ENCODE results near the gene TGFBRAP1.
A peak's percentile ranks its signal among the peaks of the same experiment; 100 is the strongest.

Gene TGFBRAP1

DNA sequence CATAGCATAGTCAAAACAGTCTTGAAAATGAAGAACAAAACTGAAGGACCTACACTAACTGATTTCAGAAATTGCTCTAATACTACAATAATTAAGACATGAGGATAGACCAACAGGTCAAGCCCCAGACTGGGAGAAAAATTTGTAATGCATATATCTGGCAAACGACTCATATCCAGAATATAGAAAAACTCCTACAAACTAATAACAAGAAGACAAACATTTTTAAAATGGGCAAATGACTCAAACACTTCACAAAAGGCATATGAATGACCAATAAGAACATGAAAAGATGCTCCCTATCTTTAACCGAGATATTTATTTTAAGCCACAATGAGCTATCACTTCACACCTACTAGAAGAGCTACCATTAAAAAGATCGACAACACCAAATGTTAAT is 14.2 kb downstream of the TGFBRAP1 start:
- DNase-seq (ENCODE audit: low spot score) = no peak

DNA sequence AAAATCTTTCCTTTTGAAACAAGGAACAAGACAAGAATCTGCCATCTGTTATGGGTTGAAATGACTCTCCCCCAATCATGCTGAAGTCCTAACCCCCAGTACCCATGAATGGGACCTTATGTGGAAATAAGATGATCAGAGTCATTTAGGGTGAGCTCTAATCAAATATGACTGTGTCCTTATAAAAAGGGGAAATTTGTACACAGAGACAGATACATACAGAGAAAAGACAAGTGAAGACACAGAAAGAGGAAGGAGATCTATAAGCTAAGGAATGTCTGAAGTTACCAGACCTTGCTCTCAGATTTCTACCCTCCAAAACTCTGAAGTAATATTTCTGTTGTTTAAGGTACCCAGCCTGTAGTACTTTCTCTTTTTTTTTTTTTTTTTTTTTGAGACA is 15.7 kb downstream of the TGFBRAP1 start:
- no peak for DNase-seq (ENCODE audit: low spot score)

DNA sequence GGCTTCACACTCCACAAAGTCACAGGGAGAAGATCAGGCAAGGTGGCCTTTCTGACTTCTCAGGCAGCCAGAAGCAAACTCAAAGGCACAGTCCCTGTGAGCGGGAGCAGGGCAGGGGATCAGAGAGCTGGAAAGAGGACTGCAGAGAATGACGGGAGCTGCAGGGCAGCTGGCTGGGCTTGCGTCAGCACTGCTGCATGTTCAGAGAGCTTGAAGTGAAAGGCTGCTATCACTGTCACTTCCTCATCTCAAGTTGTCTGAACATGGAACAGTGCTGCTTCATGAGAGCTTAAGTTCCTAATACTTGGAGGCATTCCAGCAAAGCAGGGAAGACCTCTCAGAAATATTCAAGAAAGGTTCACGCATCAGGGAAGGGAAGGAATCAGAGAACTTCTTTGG is 20.4 kb downstream of the TGFBRAP1 start:
- DNase-seq (ENCODE audit: low spot score) = no peak

DNA sequence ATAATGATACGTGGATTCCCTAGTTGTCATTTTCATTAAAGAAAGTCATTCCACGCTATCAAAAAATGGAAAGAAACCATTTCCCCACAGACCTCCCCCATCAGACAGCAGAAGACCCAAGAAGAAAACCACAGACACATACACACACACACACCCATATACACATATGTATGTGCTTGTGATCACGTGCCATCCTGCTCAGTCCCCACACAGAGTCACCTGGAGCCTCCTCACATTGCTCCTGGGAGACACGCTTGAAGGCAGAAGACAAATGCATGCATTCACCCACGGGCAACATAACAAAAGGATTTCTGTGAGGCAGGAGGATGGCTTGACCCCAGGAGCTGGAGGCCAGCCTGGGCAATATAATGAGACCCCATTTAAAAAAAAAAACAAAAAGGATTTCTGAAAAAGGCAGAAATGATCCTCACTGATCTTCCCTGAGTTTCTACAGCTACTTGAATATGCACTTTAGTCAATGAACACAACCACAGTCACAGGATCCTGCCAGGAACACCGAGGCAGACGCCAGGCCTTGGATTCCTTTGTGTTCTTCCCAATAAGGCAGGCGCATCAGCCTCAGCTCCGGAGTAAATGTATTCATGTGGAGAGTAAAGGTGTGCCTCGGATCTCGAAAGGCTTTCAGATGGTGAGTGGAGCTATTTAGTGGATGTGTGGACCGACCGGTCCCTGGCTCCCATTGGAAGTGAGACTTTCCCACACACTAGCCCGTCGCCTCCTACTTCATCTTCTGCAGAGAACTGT is 21.0 kb downstream of the TGFBRAP1 start:
- no peak for DNase-seq (ENCODE audit: low spot score)

DNA sequence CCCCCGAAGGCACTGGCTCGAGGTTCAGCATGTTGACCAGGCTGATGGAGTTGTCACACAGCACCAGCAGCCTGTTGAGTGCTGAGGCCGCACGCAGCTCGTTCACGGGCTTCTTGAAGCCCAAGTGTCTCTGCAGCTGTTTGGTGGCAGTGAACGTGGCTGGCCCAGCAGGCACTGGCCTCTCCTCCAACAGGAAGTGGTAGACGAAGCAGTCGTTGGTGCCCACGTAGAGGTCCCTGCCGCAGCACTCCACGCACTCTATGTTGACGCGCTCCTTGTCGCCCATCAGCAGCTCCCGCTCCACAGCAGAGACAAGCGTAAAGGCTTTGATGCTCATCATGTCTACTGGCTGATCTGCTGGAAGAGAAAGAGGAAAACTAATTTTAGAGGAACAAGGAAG is 21.6 kb downstream of the TGFBRAP1 start:
- no peak for DNase-seq (ENCODE audit: low spot score)

DNA sequence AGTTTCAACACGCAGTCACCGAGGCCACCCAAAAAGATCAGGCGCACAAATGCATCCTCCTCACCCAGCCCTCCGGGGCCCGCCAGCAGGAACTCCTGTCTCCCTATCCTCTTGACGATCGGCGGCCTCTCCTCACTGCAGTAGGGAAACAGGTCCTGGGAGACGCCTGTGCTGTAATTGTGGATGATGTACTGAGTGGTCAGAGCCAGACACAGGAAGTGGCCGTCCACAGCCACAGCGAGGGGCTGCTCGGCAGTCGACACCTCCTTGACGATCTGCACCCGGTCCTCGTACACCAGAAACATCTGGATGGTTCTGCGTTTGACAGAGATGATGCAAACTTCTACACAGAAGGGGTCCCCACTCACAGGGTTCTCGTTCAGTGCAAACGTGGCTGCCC is 22.0 kb downstream of the TGFBRAP1 start:
- no peak for DNase-seq (ENCODE audit: low spot score)

DNA sequence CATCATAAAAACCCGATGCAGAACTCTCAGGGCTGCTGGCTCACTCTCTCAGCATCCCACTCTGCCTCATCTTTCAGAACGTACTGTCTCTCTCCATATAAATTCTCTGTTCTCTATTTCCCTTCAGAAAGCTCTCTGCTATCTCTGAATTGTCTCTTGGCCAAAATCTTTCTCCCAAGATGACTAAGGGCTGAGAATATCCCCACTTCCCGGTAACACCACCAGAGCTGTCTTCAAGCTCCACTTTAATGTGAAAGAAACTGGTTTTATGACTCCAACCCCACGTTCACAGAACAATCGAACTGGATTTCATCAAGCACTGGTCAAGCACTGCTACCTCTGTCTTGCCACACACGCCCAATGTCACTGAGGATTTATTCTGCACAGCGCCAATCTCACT is 22.4 kb downstream of the TGFBRAP1 start:
- no peak for DNase-seq (ENCODE audit: low spot score)

DNA sequence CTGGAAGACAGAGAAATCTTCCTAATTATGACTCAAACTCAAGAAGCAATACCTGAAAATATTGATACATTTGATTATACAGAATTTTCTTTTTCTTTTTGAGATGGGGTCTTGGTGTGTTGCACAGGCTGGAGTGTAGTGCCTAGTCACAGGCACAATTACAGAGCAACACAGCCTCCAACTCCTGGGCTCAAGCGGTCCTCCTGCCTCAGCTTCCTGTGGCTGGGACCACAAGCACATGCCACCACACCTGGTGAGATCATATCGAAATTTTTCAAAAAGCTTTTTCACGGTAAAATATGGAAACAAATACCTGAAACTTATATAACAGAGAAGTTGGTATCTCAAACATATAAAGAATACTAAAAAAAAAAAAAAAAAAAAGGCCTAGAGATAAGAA is 27.9 kb downstream of the TGFBRAP1 start:
- no peak for DNase-seq (ENCODE audit: low spot score)

DNA sequence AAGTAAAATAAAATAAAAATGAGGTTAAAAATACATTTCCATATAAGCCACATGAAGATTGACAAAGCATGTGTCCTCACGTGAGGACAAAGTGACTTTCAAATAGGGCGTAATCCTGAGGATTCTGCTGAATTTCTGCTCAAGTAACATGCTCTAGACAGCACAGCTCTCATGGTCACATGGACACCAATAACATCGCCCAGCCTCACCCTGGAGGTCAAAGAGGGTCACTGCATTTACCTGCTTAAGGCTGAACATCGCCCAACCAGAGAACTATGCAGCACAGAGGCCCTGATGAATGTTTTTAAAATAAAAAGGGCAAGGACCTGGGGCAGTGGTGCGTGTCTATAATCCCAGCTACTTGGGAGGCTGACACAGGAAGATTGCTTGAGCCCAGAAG is 30.2 kb downstream of the TGFBRAP1 start:
- no peak for DNase-seq (ENCODE audit: low spot score)

DNA sequence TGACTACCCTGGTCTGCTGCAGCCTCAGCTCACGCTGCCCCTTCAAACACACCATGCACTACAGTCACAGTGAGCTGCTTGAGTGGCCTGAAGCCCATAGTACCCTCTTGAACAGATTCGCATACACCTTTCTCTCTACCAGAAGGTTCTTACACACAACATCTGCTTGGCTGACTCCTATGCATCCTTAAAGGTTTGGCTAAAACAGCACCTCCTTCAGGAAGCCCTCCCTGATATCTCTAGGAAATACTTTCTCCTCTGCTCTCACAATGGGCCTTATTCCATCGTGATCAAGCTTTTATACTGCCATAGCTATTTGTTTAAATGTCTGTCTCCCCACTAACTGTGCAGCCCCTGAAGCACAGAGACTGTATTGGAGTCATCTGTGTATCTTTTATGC is 31.5 kb downstream of the TGFBRAP1 start:
- DNase-seq (ENCODE audit: low spot score) = no peak

DNA sequence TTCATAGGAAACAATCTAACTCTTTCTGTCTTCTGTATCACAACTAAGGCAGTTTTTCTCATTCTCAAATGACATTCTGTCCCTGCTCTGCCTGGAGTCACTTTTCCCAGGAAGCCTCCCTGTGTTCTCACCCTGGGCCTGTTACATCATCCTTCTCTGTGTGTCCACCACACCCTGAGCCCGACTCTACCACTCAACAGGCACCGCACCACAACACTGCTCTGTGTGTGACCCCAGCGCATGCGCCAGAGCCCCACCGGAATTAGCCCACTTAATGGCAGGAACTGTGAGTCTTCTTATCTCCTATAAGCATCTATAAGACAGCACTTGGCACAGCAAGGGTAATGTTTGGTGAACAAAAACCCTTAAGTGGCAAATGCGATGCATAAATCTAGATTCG is 32.3 kb downstream of the TGFBRAP1 start:
- DNase-seq (ENCODE audit: low spot score) = no peak

DNA sequence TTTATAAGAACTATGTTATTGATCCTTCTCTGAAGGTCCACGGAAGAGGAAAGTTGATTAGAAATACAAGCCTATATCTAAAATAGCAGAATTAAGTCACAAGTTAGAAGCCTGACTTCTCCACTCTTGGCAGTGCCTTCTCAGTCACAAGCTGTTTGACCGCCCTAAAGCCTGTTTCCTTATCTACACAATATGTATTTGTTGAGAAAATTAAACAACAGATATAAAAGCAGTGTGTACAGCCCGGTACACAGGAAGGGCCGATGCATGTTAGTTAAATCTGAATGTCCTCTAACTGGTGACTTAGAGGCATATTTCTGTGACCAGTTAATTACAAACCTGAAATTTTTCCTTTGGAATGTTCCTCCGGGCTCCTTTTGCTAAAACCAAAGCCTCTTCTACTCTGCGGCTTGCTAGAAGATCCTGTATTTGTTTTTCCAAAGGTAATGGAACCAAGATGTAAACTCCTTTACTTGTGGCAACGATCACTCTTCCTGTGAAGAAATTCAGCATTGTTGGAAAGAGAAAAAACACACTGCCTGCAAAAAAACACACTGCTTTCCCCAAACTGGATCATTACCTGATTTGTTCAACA is 33.4 kb downstream of the TGFBRAP1 start:
- no peak for DNase-seq (ENCODE audit: low spot score)

DNA sequence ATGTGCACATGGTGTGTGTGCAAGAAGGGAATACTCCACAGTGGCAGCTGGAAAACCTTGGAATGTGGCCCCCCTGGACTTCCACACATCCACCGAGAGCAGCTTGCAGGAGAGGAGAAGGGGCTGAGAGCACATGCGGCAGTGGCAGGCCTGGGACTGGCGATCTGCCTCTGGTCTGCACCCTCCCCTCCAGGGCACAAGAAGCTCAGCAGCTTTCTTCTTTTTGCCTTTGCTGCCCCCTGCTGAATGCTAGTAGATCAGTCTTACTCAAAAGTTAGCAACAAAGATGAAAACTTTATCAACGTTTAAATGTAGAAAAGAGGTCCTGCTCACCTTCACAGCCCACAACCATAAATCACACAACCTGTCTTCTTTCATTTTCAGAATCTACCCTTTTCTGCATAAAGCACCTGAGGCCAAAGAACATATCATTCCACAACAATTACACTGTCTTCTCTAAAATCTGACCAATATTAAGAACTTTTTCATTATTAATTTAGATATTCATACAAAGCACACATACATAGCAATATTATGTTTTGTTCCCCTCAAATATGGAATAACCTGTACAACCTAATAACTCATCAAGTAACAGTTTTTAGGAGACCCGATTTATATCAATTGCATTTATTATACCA is 34.6 kb downstream of the TGFBRAP1 start:
- peak; percentile 47 for DNase-seq (ENCODE audit: low spot score)

DNA sequence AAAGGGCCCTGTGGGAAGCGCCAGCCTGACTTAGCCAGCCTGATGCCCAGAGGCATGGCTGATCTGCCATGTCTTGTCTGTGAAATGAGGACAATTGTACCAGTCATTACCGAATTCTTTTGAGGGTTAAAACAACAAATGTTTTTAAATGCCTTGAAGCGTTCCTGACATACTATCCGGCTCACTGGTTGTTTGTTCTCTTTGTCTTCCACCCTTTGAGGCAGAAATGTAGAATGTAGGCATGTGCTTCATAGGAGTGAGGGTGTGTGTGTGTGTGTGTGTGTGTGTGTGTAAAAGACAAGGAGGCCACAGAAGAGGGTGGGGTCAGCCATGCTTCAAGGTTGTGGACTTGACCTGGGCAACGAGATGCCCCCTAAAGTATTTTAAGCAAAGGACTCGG is 35.5 kb downstream of the TGFBRAP1 start:
- DNase-seq (ENCODE audit: low spot score) = no peak

DNA sequence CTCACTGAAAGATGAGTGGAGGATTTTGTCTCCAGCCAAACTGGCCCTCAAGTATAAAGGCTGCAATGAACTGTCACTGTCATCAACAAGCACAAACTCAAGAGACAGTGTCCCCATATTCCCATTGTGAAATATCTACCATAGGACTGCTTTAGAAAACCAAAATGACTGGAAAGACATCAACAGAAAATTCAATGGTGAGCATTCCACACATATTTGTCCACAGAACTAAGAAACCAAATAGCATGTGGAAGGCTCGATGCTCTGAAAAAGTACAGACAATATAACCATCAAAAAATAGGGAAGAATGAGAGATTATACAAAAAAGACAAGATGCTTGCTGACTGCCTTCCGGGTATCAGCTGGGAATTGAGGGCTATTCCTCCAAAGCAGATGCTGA is 37.6 kb downstream of the TGFBRAP1 start:
- DNase-seq (ENCODE audit: low spot score) = no peak

DNA sequence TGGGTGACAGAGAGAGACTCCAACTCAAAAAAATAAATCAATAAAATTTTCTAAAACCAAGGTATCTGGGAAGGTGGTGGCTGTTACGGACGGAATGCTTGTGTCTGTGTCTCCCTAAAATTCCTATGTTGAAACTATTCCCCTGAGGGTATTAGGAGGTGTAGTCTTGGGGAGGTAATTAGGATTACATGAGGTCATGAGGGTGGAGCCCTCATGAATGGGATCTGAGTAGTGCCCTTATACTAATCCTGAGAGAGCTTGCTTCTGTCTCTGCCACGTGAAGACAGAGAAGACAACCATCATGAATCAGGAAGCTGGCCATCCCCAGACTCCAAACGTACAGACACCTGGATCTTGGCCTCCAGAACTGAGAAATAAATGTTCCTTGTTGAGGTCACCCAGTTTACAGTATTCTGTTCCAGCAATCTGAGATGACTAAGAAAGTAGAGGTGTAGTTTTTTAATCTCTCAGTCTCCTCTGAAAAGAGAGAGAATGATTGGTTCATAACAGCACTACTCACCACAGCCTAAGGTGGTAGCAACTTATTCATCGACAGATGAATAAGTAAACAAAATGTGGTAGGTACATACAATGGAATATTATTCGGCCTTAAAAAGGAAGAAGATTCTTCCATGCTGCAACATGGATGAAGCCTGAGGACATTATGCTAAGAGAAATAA is 38.4 kb downstream of the TGFBRAP1 start:
- DNase-seq (ENCODE audit: low spot score) = no peak

DNA sequence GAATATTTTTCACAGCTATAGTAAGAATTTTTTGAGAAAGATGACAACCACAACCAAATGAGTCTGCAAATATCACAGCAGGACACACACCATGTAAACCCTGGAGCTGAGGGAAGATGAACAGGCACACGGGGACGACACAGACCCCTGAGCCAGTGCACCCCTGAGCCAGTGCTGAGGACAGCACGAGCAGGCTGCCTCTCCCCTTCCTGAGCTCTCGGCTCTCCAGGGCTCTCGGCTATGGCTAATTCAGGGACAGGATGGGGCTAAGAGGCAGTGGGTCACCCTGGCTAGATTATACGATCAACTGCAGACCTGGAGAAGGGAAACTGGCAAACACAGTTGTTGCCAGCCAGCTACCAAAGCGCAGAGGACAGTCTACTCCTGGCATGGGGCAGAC is 41.4 kb downstream of the TGFBRAP1 start:
- DNase-seq (ENCODE audit: low spot score) = no peak

DNA sequence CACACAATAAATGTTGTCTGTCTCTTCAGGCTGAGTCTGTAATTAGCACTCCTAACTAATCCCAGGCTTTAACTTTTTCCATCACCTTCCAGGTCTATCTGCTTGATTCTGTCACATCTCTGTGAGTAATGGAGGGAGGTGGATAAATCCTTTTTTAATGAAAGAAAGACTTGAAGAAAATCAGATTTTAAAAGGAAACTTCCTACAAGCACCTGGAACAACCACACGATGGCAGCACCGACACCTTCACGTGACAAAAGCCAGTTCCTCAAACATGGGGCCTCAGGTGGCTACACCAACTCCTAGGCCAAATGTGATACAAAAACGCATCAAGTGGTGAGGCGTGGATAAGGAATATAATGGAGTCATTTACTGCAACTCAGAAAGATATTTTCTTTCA is 41.8 kb downstream of the TGFBRAP1 start:
- DNase-seq (ENCODE audit: low spot score) = peak; percentile 29

DNA sequence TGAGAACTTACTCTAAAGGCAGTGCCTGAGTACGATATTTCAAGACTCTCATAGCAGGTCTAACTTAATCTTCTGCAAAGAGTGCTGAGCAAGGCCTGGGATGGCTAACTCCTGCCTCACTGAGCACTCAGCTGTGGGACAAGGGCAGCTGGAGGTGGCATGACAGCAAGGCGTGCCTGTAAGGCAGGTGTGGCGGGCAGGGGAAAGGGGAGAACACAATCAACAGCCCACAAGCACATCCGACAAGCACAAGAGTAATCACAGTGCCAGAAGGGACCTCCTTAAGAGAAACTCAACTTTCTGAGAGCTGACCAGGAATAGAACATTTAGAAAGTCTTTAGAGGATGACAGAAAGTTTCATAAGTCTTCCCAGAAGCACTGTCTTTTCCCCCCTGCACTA is 46.0 kb downstream of the TGFBRAP1 start:
- no peak for DNase-seq (ENCODE audit: low spot score)

DNA sequence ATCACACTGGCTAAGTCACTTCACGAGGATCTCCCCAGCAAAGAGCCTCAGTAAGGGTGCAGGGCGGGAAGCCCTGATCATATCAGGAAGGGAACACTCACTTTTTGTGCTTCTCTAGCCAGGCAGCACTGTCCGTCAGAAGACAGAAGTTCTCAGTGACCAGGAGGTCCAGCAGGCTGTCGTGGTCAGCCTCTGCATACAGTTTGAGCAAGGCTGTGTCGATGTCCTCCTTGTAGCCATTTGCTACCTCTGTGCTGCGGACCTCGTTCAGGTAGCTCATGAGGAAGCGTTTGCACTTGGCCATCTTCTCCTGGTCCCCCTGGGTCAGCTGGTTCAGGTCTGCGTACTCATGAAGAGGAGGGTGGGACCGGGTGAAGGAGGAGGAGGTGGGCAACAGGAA is 49.3 kb downstream of the TGFBRAP1 start:
- DNase-seq (ENCODE audit: low spot score) = no peak

DNA sequence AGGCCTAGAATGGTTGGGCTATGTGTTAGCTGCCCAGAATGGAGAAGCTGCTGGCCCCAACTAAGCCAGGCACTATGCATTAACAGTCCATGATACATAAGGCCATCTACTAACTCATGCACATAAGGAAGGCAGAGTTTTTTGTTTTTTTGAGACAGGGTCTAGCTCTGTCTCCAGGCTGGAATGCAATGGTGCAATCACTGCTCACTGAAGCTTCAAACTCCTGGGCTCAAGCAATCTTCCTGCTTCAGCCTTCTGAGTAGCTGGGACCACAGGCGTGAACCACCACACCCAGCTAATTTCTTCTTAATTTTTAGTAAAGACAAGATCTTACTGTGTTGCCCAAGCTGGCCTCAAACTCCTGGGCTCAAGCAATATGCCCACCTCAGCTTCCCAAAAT is 50.4 kb downstream of the TGFBRAP1 start:
- no peak for DNase-seq (ENCODE audit: low spot score)

DNA sequence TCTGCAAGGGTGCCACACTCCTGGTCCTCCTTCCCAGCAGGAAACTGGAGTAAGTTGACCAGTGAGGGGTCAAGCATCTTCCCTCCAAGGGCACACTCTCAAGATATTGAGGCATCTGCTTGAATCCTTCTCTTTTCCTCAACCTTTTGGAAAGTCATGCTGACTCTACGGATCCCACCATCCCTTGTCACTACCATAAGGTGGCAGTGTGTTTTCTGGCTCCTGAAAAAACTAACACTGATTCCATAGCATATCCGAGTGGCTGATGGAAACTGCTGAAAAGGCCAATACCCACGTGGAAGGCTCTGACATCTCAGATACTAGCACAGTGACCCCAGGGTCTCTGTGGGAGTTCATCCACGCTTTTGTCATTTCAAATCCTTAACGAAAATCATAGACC is 50.9 kb downstream of the TGFBRAP1 start:
- DNase-seq (ENCODE audit: low spot score) = no peak

DNA sequence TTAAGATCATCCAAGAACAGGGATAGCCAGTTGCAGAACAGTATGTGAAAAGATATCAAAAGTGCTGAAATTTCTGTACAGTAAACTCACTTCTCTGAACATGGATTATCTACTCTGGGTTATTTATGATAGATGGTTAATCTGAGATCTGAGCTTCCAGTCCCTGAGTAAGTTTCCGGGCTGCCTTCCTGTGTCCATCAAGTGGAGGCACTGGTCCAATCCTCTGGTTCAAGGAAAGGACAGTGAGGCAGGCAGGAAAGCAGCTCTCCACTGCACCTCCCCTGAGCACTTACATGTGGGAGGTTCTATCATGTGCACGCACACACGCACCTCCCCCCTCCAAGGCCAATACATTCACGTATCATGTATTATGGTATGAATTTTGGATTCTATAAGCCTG is 55.5 kb downstream of the TGFBRAP1 start:
- no peak for DNase-seq (ENCODE audit: low spot score)

All from germinal center (tissue), 1 donor.